AML-193 (cell line): ENCODE results near the gene ADAMTS6.
"Not testable (repeated sequence)": the region's sequence is repeated elsewhere in the genome, so short reads cannot be mapped to it uniquely, and the experiment has no call there.

Experiments used
- DNase-seq, 2 experiments: peaks; one replicate each; lab custom pipeline; 2025; lab: John Stamatoyannopoulos, UW

The ADAMTS6 gene

GRCh38 chr5:65363499-65363898 is 118.2 kb downstream of the ADAMTS6 start:
- no peak for DNase-seq

- no peak for DNase-seq
Measured at GRCh38 chr5:65359981-65360380, 121.7 kb downstream of the ADAMTS6 start.

GRCh38 chr5:65359569-65359968 is 122.2 kb downstream of the ADAMTS6 start:
- DNase-seq = no peak

- DNase-seq = no peak
Measured at GRCh38 chr5:65356274-65356673, 125.4 kb downstream of the ADAMTS6 start.

GRCh38 chr5:65355301-65355700 is 126.4 kb downstream of the ADAMTS6 start:
- no peak for DNase-seq

- DNase-seq = no peak
Measured at GRCh38 chr5:65341835-65342234, 139.9 kb downstream of the ADAMTS6 start.

- no peak for DNase-seq
Measured at GRCh38 chr5:65338606-65339151, 143.0 kb downstream of the ADAMTS6 start.

GRCh38 chr5:65334077-65334476 is 147.6 kb downstream of the ADAMTS6 start:
- DNase-seq = no peak

GRCh38 chr5:65332591-65332990 is 149.1 kb downstream of the ADAMTS6 start:
- DNase-seq = no peak

- DNase-seq = no peak
Measured at GRCh38 chr5:65329266-65329665, 152.5 kb downstream of the ADAMTS6 start.

GRCh38 chr5:65327582-65327981 is 154.1 kb downstream of the ADAMTS6 start:
- DNase-seq = no peak

- no peak for DNase-seq
Measured at GRCh38 chr5:65326922-65327321, 154.8 kb downstream of the ADAMTS6 start.

- no peak for DNase-seq
Measured at GRCh38 chr5:65324226-65324625, 157.5 kb downstream of the ADAMTS6 start.

- not testable (repeated sequence) for DNase-seq
Measured at GRCh38 chr5:65320704-65321103, 161.0 kb downstream of the ADAMTS6 start.

- no peak for DNase-seq
Measured at GRCh38 chr5:65320250-65320649, 161.5 kb downstream of the ADAMTS6 start.

GRCh38 chr5:65307931-65308330 is 173.8 kb downstream of the ADAMTS6 start:
- DNase-seq = no peak

- DNase-seq = no peak
Measured at GRCh38 chr5:65307088-65307487, 174.6 kb downstream of the ADAMTS6 start.

- no peak for DNase-seq
Measured at GRCh38 chr5:65305913-65306312, 175.8 kb downstream of the ADAMTS6 start.

- no peak for DNase-seq
Measured at GRCh38 chr5:65299861-65300260, 181.9 kb downstream of the ADAMTS6 start.

- no peak for DNase-seq
Measured at GRCh38 chr5:65296067-65296466, 185.7 kb downstream of the ADAMTS6 start.

GRCh38 chr5:65292196-65292595 is 189.5 kb downstream of the ADAMTS6 start:
- DNase-seq = no peak

GRCh38 chr5:65290677-65291076 is 191.0 kb downstream of the ADAMTS6 start:
- no peak for DNase-seq

- no peak for DNase-seq
Measured at GRCh38 chr5:65288657-65289056, 193.1 kb downstream of the ADAMTS6 start.

GRCh38 chr5:65279603-65280002 is 202.1 kb downstream of the ADAMTS6 start:
- DNase-seq = no peak
